A673 (cell line): ENCODE results near the gene NOSTRIN.

ENCODE experiments used
- EZH2 ChIP-seq: fragments of 200-600 bp; sonication (generic); IDR thresholded peaks from 2 replicates; pipeline ENCODE4 v1.6.1; 2017; ENCODE audit warnings: borderline replicate concordance, low read depth, mild to moderate bottlenecking, mixed read lengths, antibody characterized with exemption, low read length; ENCODE audit not compliant: poor library complexity, severe bottlenecking
- TF ChIP-seq, protein P1 (sequence below): fragments of 300-800, 200-600 bp; sonication (generic); conservative IDR thresholded peaks from 2 replicates; pipeline ENCODE4 v1.5.1; 2017; ENCODE audit warnings: low read depth, mild to moderate bottlenecking, antibody characterized with exemption, low read length, moderate library complexity, mixed read lengths

DNA sequence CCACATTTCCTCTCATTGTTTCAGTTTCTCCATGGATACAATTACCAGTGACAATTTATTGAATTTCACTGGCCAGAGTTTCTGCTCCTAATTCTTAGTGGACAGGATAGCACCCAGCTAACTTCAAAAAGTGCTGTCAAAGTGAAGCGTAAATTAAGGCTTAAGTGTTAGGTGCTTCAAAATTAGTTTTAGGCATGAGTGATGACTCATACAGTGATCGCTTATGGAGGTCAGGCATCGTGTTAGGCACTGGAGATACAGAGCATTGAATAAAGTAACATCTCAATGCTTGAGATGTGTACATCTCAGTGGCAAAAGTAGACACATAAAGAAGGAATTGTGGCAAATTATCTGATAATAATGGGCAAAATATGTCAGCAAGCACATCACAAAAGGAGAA is 40.8 kb downstream of the NOSTRIN start:
- TF ChIP-seq, protein P1, sequence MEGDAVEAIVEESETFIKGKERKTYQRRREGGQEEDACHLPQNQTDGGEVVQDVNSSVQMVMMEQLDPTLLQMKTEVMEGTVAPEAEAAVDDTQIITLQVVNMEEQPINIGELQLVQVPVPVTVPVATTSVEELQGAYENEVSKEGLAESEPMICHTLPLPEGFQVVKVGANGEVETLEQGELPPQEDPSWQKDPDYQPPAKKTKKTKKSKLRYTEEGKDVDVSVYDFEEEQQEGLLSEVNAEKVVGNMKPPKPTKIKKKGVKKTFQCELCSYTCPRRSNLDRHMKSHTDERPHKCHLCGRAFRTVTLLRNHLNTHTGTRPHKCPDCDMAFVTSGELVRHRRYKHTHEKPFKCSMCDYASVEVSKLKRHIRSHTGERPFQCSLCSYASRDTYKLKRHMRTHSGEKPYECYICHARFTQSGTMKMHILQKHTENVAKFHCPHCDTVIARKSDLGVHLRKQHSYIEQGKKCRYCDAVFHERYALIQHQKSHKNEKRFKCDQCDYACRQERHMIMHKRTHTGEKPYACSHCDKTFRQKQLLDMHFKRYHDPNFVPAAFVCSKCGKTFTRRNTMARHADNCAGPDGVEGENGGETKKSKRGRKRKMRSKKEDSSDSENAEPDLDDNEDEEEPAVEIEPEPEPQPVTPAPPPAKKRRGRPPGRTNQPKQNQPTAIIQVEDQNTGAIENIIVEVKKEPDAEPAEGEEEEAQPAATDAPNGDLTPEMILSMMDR, result no peak
- TF ChIP-seq EZH2, result no peak
